HG03095 (cell line): Measurements from ENCODE around the gene METTL8.

Source experiments
- ATAC-seq: cut with Tn5 transposase; IDR thresholded peaks from one replicate; pipeline ENCODE4 v1.9.1; 2021; ENCODE audit warnings: moderate library complexity; ENCODE audit not compliant: unreplicated experiment

The METTL8 gene

GRCh38 chr2:171271386-171271785 is 162.4 kb downstream of the METTL8 start:
- no peak for ATAC-seq

DNA sequence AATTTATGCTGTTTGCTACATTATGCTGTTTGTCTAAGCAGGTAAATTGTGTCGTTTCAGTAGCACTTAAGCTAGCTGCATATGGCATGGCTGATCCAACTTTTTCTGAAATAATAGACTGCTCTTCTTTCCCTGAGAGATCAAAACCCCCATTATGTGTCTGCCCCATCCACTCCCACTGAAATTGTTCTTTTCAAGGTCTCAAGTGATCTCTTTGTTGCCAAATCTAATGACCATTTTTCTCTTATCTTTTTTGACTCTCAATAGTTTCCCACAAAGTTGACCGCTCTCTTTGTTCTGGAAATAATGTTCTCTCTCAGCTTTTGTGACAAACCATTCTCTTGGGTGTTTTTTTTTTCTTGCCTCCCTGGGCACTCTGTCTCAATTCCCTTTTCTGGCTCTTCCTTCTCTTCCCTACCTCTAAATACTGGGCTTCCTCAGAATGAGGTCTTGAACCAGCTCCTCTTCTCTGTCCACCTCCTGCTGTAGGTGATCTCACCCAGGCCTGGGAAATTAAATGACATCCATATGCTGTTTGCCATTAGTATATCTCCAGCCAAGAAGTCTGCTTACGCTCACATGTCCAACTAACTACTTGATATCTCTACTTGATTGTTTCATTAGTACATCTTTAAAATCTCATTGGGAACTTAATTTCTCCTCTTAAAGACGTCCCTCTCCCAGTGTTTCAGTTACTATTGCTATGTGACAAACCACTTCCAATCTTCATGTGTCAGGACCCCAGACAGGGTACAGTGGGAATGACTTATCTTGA is 165.7 kb downstream of the METTL8 start:
- ATAC-seq: no peak
